Measurements from ENCODE around the gene ACTN2.

- TF ChIP-seq POLR2AphosphoS5 (IDR thresholded peaks at IDR 0.05; ENCODE audit: borderline replicate concordance, low read depth, low read length), result no peak
- no peak for TF ChIP-seq EZH2 (IDR thresholded peaks at IDR 0.05)
These were observed 116.0 kb downstream of the ACTN2 start for GRCh38 chr1:236802264-236802663.
